GM12801 (cell line): ENCODE results near the gene ADCY2.

Experiments used
- TF ChIP-seq, protein P1 (sequence below): IDR thresholded peaks from one replicate; pipeline ENCODE4 v1.5.1; 2011; ENCODE audit warnings: control low read depth; ENCODE audit not compliant: insufficient read length; ENCODE audit errors: extremely low read depth

ADCY2 gene

DNA sequence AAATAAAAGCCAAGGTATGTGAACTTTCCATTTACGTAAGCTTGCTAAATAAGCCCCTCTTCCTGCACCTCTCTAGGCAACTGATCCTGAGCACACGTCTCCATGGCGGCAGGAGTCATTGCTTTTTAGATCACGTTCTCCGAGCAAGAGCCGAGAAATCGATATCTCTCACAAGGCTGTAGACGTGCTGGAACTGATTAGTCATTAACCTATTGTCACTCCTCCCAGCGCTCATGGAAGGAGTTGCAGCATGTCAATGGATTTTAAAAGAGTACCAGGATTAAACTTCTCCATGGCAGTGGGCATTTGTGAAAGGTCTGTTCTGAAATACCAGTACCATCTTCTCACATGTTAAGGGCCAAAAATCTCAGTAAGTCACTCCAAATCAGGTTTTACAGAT lies 4.7 kb upstream of the ADCY2 start:
- TF ChIP-seq, protein P1, sequence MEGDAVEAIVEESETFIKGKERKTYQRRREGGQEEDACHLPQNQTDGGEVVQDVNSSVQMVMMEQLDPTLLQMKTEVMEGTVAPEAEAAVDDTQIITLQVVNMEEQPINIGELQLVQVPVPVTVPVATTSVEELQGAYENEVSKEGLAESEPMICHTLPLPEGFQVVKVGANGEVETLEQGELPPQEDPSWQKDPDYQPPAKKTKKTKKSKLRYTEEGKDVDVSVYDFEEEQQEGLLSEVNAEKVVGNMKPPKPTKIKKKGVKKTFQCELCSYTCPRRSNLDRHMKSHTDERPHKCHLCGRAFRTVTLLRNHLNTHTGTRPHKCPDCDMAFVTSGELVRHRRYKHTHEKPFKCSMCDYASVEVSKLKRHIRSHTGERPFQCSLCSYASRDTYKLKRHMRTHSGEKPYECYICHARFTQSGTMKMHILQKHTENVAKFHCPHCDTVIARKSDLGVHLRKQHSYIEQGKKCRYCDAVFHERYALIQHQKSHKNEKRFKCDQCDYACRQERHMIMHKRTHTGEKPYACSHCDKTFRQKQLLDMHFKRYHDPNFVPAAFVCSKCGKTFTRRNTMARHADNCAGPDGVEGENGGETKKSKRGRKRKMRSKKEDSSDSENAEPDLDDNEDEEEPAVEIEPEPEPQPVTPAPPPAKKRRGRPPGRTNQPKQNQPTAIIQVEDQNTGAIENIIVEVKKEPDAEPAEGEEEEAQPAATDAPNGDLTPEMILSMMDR, result no peak

DNA sequence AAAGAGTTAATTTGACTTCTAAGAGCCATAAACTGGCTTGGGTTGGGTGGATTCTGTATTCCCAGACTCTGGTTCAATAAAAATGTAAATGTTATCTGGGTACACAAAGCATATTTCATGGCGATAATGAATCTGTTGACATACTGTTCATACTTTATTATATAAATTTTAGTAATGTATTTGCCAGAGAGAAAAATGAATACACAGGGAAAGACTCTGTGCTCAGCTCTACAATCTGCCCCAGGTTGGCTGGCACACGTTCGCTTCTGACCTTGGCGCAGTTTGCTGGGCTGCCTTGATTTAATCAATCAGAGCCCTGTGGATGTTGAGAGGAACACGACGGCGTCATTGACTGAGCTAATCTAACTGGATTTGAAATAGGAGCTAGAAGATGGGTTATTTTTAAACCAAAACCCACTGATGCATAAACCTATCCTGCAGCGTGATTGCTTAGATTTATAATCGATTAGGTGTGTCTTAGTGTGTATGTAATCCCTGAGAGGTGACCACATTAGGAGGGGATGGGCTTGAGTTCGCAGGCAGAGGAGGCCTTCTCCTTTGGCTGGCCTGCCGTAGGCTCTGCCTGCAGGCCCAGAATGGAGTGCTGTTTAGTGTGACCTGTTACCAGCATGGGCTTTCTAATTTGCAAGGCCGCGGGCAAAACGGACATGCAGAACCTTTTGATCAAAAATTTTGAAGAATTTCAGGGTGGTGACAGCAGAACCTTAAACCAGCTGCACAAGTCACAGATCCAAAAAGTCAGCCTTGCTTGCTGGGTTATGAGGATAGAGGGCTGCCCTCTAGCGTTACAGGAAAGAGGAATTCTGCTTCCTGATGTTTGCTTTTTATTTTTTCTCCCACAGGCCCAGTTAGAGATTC lies 3.9 kb upstream of the ADCY2 start:
- TF ChIP-seq, protein P1, result no peak

DNA sequence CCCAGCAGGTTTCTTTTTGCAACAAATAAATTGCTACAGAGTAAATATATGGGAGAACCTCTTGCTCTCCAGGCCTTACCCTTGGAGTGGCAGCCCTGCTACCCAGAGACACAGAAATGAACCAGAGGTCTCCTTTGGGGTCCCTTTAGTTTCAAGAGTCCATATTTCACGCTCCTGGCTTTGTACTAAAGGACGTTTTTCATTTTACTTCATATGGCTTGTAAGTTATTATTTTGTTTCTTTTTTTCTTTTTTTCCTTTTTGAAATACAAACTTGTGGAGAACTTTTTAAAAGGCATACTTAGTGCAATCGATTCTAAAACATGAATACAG lies 3.3 kb upstream of the ADCY2 start:
- TF ChIP-seq, protein P1, result no peak

DNA sequence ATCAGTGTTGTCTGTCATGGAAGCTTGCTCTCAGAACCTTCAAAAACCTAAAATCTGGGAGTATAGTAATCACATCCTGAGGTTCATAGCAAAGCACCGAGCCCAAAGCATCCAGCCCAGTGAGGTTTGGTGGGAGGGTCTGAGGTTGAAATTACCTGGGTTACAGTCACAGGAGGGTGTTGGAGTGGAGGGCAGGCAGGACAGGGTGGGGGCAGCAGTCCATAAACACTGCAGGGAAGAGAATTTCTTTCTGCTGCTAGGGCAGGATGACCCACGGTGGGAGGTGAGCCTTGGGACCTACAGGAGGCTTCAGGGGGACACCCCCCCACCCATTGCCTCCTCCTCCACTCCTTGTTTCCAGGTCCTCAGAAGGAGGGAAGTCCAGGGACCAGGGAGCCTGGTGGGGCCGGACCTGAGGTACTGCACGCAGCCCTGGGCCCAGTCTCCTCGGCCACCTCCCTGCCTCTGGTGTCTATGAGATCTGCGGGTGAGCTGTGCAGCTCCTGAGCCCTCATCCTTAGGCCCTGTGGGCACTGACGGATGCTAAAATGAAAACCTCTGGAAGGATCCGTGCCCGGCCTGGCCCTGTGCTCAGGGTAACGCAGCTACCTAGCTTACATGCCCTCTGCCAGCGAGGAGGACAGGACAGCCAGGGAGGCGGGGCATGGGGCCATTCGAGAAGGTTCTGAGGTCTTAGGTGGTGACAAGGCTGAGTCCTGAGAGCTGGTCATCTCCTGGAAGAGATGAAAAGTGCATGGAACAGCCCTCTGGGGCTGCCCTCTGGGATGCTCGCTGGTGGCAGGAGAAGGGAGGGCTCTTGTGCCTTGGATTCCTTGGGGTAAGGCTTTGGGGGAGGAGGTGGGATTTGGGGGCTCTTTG lies 1.8 kb upstream of the ADCY2 start:
- TF ChIP-seq, protein P1, result no peak

DNA sequence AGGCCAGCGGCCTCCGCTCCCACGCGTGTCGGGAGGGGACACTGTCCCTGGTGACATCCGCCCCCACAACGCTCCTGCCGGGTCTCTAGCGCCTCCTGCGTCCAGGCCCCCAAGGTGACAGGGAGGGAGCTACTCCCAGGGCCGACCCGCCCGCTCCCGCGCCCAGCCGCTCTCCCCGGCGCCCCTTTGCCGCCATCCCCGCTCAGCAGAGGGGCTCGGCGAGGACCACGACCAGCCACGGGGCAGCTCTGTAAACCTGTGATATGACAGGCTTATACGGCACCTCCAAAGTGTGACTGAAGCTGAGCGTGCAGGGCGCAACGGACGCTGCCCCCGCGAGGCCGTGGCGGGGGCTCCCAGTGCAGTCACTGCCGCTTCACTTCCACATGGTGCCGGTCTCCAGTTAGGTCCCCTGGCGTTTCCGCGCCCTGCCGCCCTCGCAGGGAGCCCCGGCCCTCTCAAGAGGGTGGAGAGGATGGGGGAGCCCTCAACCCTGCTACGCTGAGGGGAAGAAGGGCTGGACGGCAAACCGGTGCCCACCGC lies 978 bp upstream of the ADCY2 start:
- TF ChIP-seq, protein P1, result no peak

DNA sequence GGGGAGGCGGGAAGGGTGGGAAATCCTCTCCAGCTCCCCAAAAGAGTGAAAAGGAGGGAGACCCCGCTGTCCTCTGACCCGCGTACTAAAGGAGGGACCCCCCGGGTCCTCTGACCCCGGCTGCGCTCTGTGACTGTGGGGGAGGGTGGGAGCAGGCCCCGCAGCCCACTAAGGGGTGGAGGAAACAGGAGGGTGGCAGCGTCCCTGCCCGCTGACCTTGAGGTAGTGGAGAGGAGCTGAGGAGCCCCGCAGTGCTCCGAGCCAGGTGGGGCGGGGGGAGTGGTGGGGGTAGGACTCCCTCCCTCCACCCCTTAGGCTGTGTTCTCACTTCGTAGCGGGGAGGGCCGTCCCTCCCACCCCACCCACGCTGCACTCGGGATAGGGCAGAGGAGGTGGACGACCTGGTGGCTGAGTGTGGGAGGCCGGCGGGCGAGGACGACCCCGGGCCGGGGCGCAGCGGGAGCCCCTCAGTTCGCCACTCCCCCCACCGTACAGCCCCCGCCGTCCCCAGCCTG lies 449 bp upstream of the ADCY2 start:
- TF ChIP-seq, protein P1, result no peak
